AG09309 (cell line): Measurements from ENCODE around the gene PTPRE.

Experiments used
- DNase-seq: peaks from one replicate; pipeline ENCODE4 v3.0.0-alpha.2; 2010; ENCODE audit warnings: low read depth
- H3K4me3 ChIP-seq: 2 replicates; pipeline ENCODE4 v1.5.1; 2011; ENCODE audit warnings: mild to moderate bottlenecking, low read depth, low read length, moderate library complexity; ENCODE audit not compliant: control insufficient read depth
- TF ChIP-seq, protein P1 (sequence below): IDR thresholded peaks from 2 replicates; pipeline ENCODE4 v1.5.1; 2011; ENCODE audit warnings: mild to moderate bottlenecking, low read depth, low read length, inconsistent platforms; ENCODE audit not compliant: insufficient read depth, control insufficient read depth; ENCODE audit errors: missing control alignments

The PTPRE gene

DNA sequence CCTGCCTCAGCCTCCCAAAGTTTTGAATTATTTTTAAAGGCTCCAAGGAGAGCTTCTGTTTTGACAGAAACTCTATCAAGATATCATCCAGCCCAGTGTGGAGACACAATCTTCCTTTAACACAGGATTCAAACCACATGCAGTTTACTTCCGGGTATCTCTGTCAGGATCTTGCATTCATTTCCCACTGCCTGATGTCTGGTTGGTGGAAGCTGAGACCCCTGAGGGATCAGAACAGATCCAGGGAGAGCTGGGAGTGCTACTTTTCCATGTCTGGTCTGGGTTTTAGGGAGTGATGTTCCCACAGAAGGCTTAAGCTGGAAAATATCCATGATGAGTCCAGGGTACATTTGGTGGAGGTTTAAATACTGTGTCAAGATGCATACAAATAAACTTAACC lies 16.7 kb downstream of the PTPRE start:
- DNase-seq: no peak
- TF ChIP-seq, protein P1, sequence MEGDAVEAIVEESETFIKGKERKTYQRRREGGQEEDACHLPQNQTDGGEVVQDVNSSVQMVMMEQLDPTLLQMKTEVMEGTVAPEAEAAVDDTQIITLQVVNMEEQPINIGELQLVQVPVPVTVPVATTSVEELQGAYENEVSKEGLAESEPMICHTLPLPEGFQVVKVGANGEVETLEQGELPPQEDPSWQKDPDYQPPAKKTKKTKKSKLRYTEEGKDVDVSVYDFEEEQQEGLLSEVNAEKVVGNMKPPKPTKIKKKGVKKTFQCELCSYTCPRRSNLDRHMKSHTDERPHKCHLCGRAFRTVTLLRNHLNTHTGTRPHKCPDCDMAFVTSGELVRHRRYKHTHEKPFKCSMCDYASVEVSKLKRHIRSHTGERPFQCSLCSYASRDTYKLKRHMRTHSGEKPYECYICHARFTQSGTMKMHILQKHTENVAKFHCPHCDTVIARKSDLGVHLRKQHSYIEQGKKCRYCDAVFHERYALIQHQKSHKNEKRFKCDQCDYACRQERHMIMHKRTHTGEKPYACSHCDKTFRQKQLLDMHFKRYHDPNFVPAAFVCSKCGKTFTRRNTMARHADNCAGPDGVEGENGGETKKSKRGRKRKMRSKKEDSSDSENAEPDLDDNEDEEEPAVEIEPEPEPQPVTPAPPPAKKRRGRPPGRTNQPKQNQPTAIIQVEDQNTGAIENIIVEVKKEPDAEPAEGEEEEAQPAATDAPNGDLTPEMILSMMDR: no peak
- H3K4me3 ChIP-seq: no peak overlapping the region

DNA sequence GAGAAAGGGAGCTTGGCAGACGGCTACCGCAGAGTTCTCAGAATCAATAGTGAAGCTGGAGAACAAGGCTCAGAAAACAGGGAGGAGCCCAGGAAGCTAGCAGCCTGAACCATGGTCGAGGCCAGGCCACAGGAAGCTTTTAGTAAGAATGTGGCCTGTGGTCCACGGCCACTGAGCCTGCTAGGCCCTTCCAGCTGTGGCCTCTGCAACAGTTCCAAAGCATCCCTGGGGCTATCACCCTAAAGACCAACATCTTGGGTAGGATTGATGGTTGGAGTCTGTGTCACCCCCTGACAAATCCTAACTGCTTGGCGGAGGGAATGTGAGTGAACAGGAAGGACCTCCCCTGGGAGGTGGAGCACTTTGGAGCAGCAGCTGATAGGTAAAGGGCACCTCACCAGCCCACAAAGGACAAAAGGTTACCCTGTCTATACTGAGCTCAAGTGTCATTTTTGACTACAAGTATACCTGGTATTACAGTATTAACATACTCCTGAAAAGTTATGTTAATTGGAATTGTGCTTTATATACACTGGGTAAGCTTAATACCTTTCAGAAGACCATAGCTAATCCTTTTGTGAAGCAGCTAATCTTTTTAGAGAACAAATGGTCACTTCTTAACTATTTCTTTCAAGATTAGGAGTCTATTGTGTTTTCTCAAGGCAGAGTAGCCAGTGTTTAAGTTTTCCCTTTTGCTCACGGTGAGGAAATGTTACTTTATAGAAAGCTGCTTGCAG lies 18.7 kb downstream of the PTPRE start:
- H3K4me3 ChIP-seq: no peak overlapping the region
- no peak for DNase-seq
- TF ChIP-seq, protein P1: no peak

DNA sequence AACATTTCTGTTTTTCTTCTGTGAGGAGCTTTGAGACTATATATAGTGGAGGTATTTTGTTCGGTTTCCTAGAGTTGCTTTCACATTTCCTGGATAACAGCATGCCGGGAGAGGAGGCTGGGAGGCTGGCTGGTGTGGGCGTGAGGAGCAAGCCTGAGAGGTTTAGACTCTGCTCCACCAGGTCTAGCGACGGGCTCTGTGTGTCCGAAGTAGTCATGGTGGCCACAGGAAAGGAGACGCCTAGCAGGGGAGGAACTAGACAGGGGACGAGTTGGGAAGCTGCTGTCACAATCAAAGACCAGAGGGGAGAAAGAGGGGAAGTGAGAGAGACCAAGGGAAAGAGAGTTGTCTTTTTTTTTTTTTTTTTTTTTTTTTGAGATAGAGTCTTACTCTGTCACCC lies 19.6 kb downstream of the PTPRE start:
- no peak for DNase-seq
- TF ChIP-seq, protein P1: no peak
- no peak overlapping the region for H3K4me3 ChIP-seq

DNA sequence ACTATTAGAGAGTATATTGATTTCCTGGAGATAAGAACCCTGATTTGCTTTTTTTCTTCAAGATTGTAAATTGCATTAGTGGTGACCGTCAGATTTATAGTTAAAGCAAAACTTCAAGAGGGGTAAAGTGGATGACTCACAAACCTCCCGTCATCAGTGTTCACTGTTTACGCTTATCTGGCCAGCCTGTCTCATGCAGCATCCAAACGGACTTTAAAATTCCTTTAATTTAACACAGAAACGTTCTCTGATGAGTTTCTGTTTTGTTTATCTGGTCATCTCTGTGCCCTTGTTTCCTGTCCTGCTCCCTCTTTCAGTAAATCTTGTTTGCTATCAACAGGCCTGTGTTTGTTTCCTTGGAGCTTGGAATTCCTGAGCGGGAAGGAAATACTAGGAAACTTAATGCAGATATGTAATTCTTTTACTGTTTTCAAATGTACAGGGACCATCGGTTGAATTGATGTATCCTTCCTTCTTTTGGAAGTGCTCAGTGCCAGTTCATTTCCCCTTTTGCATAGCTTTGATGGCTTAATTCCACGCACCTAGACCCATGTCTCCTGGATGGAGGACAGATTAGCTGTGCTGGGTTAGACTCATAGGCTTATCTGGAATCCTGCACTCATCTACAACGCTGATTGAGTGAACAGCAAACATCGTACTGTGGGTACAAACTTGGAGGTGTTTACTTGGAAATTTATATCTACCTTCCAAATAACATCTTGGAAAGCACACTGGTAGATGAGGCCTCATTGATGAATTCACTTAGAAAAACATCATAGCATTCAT lies 21.3 kb downstream of the PTPRE start:
- TF ChIP-seq, protein P1: no peak
- H3K4me3 ChIP-seq: no peak overlapping the region
- no peak for DNase-seq

DNA sequence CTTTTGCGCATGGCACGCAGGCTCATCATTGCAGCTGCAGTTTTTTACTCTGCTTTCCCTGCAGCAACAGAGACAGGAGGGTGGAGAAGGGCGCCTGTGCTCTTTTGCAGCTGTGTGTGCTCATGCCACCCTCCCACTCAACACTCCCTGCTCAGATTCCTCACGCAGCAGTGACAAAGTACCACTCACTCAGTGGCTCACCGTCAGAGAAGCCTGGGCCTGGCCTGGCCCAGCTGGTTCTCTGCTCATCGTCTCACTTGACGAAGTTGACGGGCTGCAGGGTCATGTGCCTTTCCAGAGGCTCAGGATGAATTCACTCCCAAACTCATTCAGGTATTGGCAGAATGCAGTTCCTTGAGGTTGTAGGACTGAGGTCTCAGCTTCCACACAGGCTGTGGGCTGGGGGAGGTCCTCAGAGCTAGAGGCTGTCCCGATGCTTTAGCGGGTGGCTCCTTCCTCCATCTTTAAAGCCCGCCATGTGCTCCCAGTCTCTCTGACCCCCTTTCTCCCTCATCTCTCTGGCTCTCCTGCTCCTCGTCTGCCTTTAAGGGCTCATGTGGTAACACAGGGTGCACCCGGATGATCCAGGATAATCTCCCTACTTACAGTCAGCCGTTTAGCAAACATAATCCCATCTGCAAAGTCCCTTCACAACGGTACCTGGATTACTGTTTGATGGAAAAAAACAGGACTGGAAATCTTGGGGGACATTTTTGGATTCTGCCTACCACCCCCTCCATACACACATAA lies 25.8 kb downstream of the PTPRE start:
- no peak for DNase-seq
- TF ChIP-seq, protein P1: no peak
- H3K4me3 ChIP-seq: no peak overlapping the region

DNA sequence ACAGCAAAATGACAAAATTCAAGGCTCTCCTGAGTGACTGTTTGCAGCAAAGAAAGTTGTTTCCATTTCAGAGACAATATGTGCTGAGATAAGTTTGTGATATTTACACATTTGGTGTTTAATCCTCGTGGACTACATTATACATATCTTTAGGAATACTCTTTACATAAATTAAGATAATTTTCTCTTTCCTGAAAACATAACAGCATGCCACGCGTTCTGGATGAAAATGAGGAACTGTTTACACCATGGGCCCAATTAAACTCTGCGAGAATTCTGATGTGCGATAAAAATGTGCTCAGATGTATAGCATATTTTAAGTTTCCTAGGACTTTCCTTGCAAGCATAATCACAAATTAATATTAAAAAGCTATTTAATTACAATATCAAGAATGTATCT lies 26.4 kb downstream of the PTPRE start:
- no peak overlapping the region for H3K4me3 ChIP-seq
- TF ChIP-seq, protein P1: no peak
- no peak for DNase-seq
